WTC11 (cell line): ENCODE results near the gene AIP.

Source experiments
- ARID4B ChIP-seq: sonication (generic); formaldehyde crosslinking; IDR thresholded peaks from 2 replicates; pipeline ENCODE4 v1.8.0; 2023; ENCODE audit warnings: missing genetic modification reagents, mild to moderate bottlenecking, borderline replicate concordance
- CREM ChIP-seq: sonication (generic); formaldehyde crosslinking; IDR thresholded peaks from 2 replicates; pipeline ENCODE4 v1.8.1; 2022; ENCODE audit warnings: mild to moderate bottlenecking, missing genetic modification reagents, moderate library complexity
- CTCF ChIP-seq: fragments of 200-600 bp; IDR thresholded peaks from 2 replicates; pipeline ENCODE4 v1.8.0; 2022; ENCODE audit warnings: antibody characterized with exemption
- GTF2I ChIP-seq: fragments of 250-450 bp; sonication (Bioruptor Pico); conservative IDR thresholded peaks from 2 replicates; pipeline ENCODE4 v1.4.0; 2021; ENCODE audit warnings: mild to moderate bottlenecking
- NR2C2 ChIP-seq: sonication (generic); formaldehyde crosslinking; IDR thresholded peaks from 2 replicates; pipeline ENCODE4 v1.8.0; 2022; ENCODE audit warnings: mild to moderate bottlenecking, missing genetic modification reagents
- SMAD4 ChIP-seq: sonication (generic); formaldehyde crosslinking; IDR thresholded peaks from 2 replicates; pipeline ENCODE4 v1.8.0; 2022; ENCODE audit warnings: mild to moderate bottlenecking, missing genetic modification reagents
- SP1 ChIP-seq: sonication (generic); formaldehyde crosslinking; conservative IDR thresholded peaks from 2 replicates; pipeline ENCODE4 v1.8.1; 2022; ENCODE audit warnings: missing genetic modification reagents
- TF ChIP-seq, protein P1 (sequence below): sonication (generic); formaldehyde crosslinking; IDR thresholded peaks from 2 replicates; pipeline ENCODE4 v1.8.1; 2023; ENCODE audit warnings: mild to moderate bottlenecking, missing genetic modification reagents, moderate library complexity
- TF ChIP-seq, protein P2 (sequence below): sonication (generic); formaldehyde crosslinking; IDR thresholded peaks from 2 replicates; pipeline ENCODE4 v1.8.1; 2022; ENCODE audit warnings: low read depth, mild to moderate bottlenecking, moderate library complexity, missing genetic modification reagents, borderline replicate concordance
- TF ChIP-seq, protein P3 (sequence below): sonication (generic); formaldehyde crosslinking; IDR thresholded peaks from 2 replicates; pipeline ENCODE4 v1.8.1; 2023; ENCODE audit warnings: mild to moderate bottlenecking, moderate library complexity, missing genetic modification reagents
- TF ChIP-seq, protein P4 (sequence below): sonication (generic); formaldehyde crosslinking; IDR thresholded peaks from 2 replicates; pipeline ENCODE4 v1.8.1; 2022; ENCODE audit warnings: mild to moderate bottlenecking, moderate library complexity, missing genetic modification reagents

DNA sequence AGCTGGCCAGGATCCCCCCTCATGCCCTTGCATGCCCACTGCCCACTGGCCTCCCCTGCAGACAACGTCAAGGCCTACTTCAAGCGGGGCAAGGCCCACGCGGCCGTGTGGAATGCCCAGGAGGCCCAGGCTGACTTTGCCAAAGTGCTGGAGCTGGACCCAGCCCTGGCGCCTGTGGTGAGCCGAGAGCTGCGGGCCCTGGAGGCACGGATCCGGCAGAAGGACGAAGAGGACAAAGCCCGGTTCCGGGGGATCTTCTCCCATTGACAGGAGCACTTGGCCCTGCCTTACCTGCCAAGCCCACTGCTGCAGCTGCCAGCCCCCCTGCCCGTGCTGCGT is 7.9 kb downstream of the AIP start:
- TF ChIP-seq CTCF (no peak), ARID4B (CRISPR knock-in tag) (no peak), SP1 (no peak), GTF2I (no peak), CREM (CRISPR knock-in tag) (no peak), NR2C2 (no peak), SMAD4 (CRISPR knock-in tag) (no peak)
- TF ChIP-seq, protein P1, sequence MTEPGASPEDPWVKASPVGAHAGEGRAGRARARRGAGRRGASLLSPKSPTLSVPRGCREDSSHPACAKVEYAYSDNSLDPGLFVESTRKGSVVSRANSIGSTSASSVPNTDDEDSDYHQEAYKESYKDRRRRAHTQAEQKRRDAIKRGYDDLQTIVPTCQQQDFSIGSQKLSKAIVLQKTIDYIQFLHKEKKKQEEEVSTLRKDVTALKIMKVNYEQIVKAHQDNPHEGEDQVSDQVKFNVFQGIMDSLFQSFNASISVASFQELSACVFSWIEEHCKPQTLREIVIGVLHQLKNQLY, result no peak
- TF ChIP-seq, protein P2, sequence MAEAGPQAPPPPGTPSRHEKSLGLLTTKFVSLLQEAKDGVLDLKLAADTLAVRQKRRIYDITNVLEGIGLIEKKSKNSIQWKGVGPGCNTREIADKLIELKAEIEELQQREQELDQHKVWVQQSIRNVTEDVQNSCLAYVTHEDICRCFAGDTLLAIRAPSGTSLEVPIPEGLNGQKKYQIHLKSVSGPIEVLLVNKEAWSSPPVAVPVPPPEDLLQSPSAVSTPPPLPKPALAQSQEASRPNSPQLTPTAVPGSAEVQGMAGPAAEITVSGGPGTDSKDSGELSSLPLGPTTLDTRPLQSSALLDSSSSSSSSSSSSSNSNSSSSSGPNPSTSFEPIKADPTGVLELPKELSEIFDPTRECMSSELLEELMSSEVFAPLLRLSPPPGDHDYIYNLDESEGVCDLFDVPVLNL (CRISPR knock-in tag), result no peak
- TF ChIP-seq, protein P3, sequence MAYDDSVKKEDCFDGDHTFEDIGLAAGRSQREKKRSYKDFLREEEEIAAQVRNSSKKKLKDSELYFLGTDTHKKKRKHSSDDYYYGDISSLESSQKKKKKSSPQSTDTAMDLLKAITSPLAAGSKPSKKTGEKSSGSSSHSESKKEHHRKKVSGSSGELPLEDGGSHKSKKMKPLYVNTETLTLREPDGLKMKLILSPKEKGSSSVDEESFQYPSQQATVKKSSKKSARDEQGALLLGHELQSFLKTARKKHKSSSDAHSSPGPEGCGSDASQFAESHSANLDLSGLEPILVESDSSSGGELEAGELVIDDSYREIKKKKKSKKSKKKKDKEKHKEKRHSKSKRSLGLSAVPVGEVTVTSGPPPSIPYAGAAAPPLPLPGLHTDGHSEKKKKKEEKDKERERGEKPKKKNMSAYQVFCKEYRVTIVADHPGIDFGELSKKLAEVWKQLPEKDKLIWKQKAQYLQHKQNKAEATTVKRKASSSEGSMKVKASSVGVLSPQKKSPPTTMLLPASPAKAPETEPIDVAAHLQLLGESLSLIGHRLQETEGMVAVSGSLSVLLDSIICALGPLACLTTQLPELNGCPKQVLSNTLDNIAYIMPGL (CRISPR knock-in tag), result no peak
- TF ChIP-seq, protein P4, sequence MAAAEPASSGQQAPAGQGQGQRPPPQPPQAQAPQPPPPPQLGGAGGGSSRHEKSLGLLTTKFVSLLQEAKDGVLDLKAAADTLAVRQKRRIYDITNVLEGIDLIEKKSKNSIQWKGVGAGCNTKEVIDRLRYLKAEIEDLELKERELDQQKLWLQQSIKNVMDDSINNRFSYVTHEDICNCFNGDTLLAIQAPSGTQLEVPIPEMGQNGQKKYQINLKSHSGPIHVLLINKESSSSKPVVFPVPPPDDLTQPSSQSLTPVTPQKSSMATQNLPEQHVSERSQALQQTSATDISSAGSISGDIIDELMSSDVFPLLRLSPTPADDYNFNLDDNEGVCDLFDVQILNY (CRISPR knock-in tag), result no peak
